Esophagus squamous epithelium (tissue), 5 donors: ENCODE data around the gene SCN1A. TPM values are rescaled to one million over a fixed set of nuclear protein-coding genes. Genes with fewer than 3 reads are reported as not detected.

Source experiments
- DNase-seq: peaks from one replicate; lab custom pipeline; 2025; lab: John Stamatoyannopoulos, UW
- H3K27ac ChIP-seq, 4 donors: fragments of 200-600 bp; sonication (generic); one replicate each; pipeline ENCODE4 v1.5.1; 2016 to 2019; ENCODE audit warnings: mild to moderate bottlenecking in 1 of 4
- H3K27me3 ChIP-seq, 4 donors: fragments of 200-600 bp; sonication (generic); 1 replicate in 3 of 4; 2 replicates in 1 of 4; pipeline versions ENCODE4 v1.5.1 to v1.6.0; 2017 to 2021; ENCODE audit warnings: antibody characterized with exemption in 1 of 4
- H3K36me3 ChIP-seq, 3 donors: fragments of 200-600 bp; sonication (generic); one replicate each; pipeline ENCODE4 v1.5.1; 2016 to 2019
- H3K4me1 ChIP-seq, 3 donors: fragments of 200-600 bp; sonication (generic); one replicate each; pipeline ENCODE4 v1.5.1; 2017 to 2019
- H3K4me3 ChIP-seq, 4 donors: fragments of 200-600 bp; sonication (generic); 1 replicate in 3 of 4; 2 replicates in 1 of 4; pipeline ENCODE4 v1.5.1; 2016 to 2019; ENCODE audit warnings: mild to moderate bottlenecking in 2 of 4, moderate library complexity in 1 of 4
- H3K9me3 ChIP-seq, 3 donors: fragments of 200-600 bp; sonication (generic); one replicate each; pipeline ENCODE4 v1.5.1; 2016 to 2019
- POLR2A ChIP-seq, 4 donors: fragments of 450-650 bp; IDR thresholded peaks; one replicate each; pipeline ENCODE4 v1.6.1; 2017; ENCODE audit warnings: antibody characterized with exemption in 4 of 4, mild to moderate bottlenecking in 4 of 4, moderate library complexity in 3 of 4
- WGBS, 2 donors: methylation state at CpG; one replicate each; pipeline ENCODE4 v1.1.5; 2018; 5-methylcytosine and 5-hydroxymethylcytosine counted together
- intact Hi-C: fragments of 100-400 bp; cut with DNase I; formaldehyde crosslinking; loops from one replicate; pipeline ENCODE4 v1.15.0; 2022
- total RNA-seq, 4 donors: library from RNA; depleted of rRNA; stranded (reverse); fragments of >200 nt; gene quantifications; one replicate each; pipeline ENCODE4 v1.1.0, GENCODE V29; 2016
- TF ChIP-seq, protein P1 (sequence below), 6 experiments: fragments of 450-650 bp in 4 of 6; fragments of 200-600 bp in 2 of 6; sonication (generic) in 2 of 6; IDR thresholded peaks; one replicate each; pipeline ENCODE4 v1.5.1; 2016 to 2019; ENCODE audit warnings: antibody characterized with exemption in 6 of 6, mild to moderate bottlenecking in 4 of 6, moderate library complexity in 4 of 6
- donor health status: DM: yes; HTN: yes; CAD: no.

The SCN1A gene
- total RNA-seq, 4 donors from 2014 or later: not detected

DNA sequence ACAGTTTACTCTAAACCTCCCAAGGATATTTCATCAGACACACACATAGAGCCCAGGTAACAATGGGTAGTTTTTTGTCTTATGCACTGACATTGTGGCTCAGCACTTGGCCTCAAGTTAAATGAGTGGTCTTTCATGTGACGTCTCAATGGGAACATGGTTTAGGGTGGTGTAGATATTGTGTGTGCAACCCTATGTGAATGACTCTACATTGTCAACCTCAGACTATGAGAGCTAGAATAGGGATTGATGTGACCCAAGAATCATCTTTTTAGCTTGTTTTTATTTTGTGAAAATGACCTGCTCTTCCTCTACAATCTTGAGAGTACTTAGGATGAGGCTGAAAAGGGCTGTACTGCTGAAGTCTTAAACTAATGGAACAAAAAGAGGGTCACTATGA lies 86.2 kb downstream of the SCN1A start:
- H3K27ac ChIP-seq: no peak overlapping the region
- H3K9me3 ChIP-seq: no peaks in the 10 kb centered on the region
- intact Hi-C loops: no loop called here
- 73 to 100% methylated on average over 1 of the region's 1 CpG for WGBS, 2 donors
- no peak overlapping the region for H3K4me3 ChIP-seq
- H3K36me3 ChIP-seq: no peaks in the 10 kb centered on the region
- no peak for TF ChIP-seq POLR2A (IDR thresholded peaks at IDR 0.05)
- TF ChIP-seq, protein P1, sequence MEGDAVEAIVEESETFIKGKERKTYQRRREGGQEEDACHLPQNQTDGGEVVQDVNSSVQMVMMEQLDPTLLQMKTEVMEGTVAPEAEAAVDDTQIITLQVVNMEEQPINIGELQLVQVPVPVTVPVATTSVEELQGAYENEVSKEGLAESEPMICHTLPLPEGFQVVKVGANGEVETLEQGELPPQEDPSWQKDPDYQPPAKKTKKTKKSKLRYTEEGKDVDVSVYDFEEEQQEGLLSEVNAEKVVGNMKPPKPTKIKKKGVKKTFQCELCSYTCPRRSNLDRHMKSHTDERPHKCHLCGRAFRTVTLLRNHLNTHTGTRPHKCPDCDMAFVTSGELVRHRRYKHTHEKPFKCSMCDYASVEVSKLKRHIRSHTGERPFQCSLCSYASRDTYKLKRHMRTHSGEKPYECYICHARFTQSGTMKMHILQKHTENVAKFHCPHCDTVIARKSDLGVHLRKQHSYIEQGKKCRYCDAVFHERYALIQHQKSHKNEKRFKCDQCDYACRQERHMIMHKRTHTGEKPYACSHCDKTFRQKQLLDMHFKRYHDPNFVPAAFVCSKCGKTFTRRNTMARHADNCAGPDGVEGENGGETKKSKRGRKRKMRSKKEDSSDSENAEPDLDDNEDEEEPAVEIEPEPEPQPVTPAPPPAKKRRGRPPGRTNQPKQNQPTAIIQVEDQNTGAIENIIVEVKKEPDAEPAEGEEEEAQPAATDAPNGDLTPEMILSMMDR (IDR thresholded peaks at IDR 0.05): no peak
- no peaks in the 10 kb centered on the region for H3K27me3 ChIP-seq
- no peak for DNase-seq
- H3K4me1 ChIP-seq: no peaks in the 10 kb centered on the region

GRCh38 chr2:166032361-166032760 lies 95.5 kb downstream of the SCN1A start:
- no peak overlapping the region for H3K27ac ChIP-seq
- intact Hi-C loops: no loop called here
- no peaks in the 10 kb centered on the region for H3K27me3 ChIP-seq
- H3K36me3 ChIP-seq: no peaks in the 10 kb centered on the region
- H3K4me3 ChIP-seq: no peak overlapping the region
- TF ChIP-seq, protein P1 (IDR thresholded peaks at IDR 0.05): no peak
- no peak for TF ChIP-seq POLR2A (IDR thresholded peaks at IDR 0.05)
- H3K4me1 ChIP-seq: no peaks in the 10 kb centered on the region
- no peak for DNase-seq
- WGBS, 2 donors: 0 to 24% methylated on average over 1 of the region's 1 CpG
- H3K9me3 ChIP-seq: no peaks in the 10 kb centered on the region

DNA sequence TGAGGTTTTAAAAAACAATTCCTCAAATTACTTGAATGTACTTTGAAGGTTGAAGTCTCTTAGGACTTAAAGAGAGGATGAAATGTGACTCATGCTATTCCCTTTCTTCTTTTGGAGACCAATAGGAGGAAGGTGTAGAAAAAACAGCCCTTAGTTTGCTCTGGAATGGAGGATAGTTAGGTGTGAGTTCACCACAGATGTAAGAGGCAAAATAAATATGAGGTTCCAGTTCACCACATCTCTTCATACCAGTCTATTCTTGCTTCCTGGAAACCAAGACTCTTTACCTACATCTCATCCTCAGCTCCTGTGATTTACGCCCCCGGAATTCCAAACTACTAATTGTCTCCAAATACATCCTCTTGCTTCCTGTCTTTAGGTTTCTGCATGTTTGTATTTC lies 96.8 kb downstream of the SCN1A start:
- intact Hi-C loops: no loop called here
- Histone ChIP-seq H3K27me3 (no peaks in the 10 kb centered on the region), H3K4me1 (no peaks in the 10 kb centered on the region), H3K9me3 (no peaks in the 10 kb centered on the region), H3K4me3 (no peak overlapping the region), H3K27ac (no peak overlapping the region), H3K36me3 (no peaks in the 10 kb centered on the region)
- TF ChIP-seq, protein P1 (IDR thresholded peaks at IDR 0.05): no peak
- TF ChIP-seq POLR2A (IDR thresholded peaks at IDR 0.05): no peak
- no peak for DNase-seq
- 73 to 79% methylated on average over 2 of the region's 2 CpGs for WGBS, 2 donors

DNA sequence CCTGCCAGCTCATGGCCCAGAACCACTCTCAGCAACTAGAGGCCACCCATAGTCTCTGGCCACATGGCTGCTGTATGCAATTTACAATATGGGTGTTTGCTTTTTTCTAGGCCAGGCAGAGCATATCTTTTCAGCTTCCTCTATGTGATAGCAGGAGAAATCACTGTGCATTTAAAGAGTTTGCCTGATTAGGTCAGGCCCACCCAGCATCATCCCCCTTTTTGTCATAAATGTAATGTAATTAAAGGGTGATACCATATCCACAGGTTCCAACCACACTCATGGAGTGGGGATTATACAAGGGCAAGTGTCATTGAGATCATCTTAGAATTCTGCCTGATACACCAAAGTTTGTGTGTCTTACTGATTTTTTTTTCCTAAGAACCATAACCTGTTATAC lies 102.5 kb downstream of the SCN1A start:
- intact Hi-C loops: no loop called here
- Histone ChIP-seq H3K4me1 (no peaks in the 10 kb centered on the region), H3K4me3 (no peak overlapping the region), H3K27me3 (no peaks in the 10 kb centered on the region), H3K36me3 (no peaks in the 10 kb centered on the region), H3K9me3 (no peaks in the 10 kb centered on the region), H3K27ac (no peak overlapping the region)
- TF ChIP-seq, protein P1 (IDR thresholded peaks at IDR 0.05): no peak
- TF ChIP-seq POLR2A (IDR thresholded peaks at IDR 0.05): no peak
- DNase-seq: no peak

DNA sequence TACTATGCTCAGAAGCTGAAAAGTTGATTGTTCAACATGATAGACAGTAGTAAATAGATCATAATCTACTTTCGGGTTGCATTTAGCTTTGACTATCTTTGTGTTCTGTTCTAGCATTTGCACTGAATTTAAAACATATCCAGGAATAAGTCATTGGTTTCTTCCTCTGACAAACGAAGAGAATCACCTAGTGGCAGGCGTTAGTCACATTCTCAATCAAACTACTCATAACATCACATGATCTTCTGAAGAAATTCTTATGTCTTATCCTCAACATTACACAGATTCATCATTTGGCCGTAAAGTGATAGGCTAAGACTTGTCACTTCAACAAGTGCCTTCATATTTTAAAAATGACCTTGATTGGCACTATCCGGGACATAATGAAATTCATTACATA lies 110.6 kb downstream of the SCN1A start:
- 59 to 74% methylated on average over 5 of the region's 5 CpGs for WGBS, 2 donors
- Histone ChIP-seq H3K36me3 (no peaks in the 10 kb centered on the region), H3K27ac (no peak overlapping the region)

More for the DNA sequence above, 110.6 kb downstream of the SCN1A start:
- Histone ChIP-seq H3K9me3 (no peaks in the 10 kb centered on the region), H3K4me3 (no peak overlapping the region), H3K4me1 (no peaks in the 10 kb centered on the region), H3K27me3 (no peaks in the 10 kb centered on the region)
- no peak for TF ChIP-seq POLR2A (IDR thresholded peaks at IDR 0.05)
- TF ChIP-seq, protein P1 (IDR thresholded peaks at IDR 0.05): no peak
- intact Hi-C loops: no loop called here
- DNase-seq: no peak
